ENCODE data around the gene UBE2D3. TPM values are rescaled to one million over a fixed set of nuclear protein-coding genes. Genes with fewer than 3 reads are reported as not detected.

The UBE2D3 gene
- total RNA-seq, 1 donor from 2014 or later, result 227 TPM

- no peak for DNase-seq (ENCODE audit: low spot score)
- no peak overlapping the region for H3K4me3 Mint-ChIP-seq (ENCODE audit: unreplicated experiment)
- H3K27ac Mint-ChIP-seq (ENCODE audit: unreplicated experiment), result no peak overlapping the region
- H3K36me3 Mint-ChIP-seq (ENCODE audit: low read depth), result no peaks in the 10 kb centered on the region
- H3K4me1 Mint-ChIP-seq (ENCODE audit: low read depth), result peaks cover 25% of the 10 kb centered on the region
- no peaks in the 10 kb centered on the region for H3K9me3 Mint-ChIP-seq (ENCODE audit: low read depth)
- H3K27me3 Mint-ChIP-seq (ENCODE audit: low read depth), result no peaks in the 10 kb centered on the region
- TF ChIP-seq, protein P1, sequence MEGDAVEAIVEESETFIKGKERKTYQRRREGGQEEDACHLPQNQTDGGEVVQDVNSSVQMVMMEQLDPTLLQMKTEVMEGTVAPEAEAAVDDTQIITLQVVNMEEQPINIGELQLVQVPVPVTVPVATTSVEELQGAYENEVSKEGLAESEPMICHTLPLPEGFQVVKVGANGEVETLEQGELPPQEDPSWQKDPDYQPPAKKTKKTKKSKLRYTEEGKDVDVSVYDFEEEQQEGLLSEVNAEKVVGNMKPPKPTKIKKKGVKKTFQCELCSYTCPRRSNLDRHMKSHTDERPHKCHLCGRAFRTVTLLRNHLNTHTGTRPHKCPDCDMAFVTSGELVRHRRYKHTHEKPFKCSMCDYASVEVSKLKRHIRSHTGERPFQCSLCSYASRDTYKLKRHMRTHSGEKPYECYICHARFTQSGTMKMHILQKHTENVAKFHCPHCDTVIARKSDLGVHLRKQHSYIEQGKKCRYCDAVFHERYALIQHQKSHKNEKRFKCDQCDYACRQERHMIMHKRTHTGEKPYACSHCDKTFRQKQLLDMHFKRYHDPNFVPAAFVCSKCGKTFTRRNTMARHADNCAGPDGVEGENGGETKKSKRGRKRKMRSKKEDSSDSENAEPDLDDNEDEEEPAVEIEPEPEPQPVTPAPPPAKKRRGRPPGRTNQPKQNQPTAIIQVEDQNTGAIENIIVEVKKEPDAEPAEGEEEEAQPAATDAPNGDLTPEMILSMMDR (IDR thresholded peaks at IDR 0.05), result no peak
Observed at GRCh38 chr4:102826105-102826889, 1.1 kb downstream of the UBE2D3 start.

DNA sequence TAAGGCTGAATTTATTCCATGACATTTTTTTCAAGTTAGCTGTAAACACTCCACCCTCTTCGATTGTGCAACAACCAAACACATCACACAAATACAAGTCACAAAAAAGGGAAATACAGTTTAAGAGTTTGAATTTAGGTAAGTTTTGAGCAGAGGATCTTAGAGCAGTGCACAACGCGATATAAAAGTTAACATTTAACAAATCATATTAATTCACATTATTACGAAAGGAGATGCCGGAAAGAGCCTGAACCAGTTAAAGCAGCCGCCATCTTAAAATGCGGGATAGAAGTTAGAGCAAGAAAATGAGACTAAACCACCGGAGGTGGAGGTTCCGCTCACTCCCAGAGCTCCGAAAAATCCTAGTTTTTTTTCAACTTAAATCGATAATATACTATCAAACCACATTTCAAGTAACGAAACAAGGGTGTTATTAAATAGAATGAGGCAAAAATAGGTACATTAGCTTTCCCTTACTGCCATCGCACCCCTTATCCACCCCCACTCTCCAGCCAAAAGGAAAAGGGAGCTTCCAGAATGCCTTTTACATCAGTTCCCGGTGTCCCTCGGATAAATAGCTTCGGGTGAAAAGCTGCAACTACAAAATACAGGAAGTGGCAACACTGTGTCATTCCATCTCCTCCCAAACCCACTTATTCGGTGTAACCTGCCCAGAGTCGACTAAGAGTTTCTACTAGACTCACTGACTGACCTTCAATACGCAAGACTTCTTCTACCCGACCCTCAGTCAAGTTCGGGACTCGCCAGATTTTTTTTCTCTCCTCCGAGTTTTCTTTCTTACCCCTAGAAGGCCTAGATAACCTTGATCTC, 1.9 kb downstream of the UBE2D3 start:
- TF ChIP-seq, protein P1 (IDR thresholded peaks at IDR 0.05), result no peak
- no peak for DNase-seq (ENCODE audit: low spot score)
- H3K4me3 Mint-ChIP-seq (ENCODE audit: unreplicated experiment), result no peak overlapping the region
- H3K9me3 Mint-ChIP-seq (ENCODE audit: low read depth), result no peaks in the 10 kb centered on the region
- H3K4me1 Mint-ChIP-seq (ENCODE audit: low read depth), result peaks cover 33% of the 10 kb centered on the region
- H3K27ac Mint-ChIP-seq (ENCODE audit: unreplicated experiment), result no peak overlapping the region
- H3K36me3 Mint-ChIP-seq (ENCODE audit: low read depth), result no peaks in the 10 kb centered on the region
- H3K27me3 Mint-ChIP-seq (ENCODE audit: low read depth), result no peaks in the 10 kb centered on the region

- H3K4me1 Mint-ChIP-seq (ENCODE audit: low read depth), result peaks cover 42% of the 10 kb centered on the region
- no peak overlapping the region for H3K4me3 Mint-ChIP-seq (ENCODE audit: unreplicated experiment)
- no peak overlapping the region for H3K27ac Mint-ChIP-seq (ENCODE audit: unreplicated experiment)
- no peaks in the 10 kb centered on the region for H3K27me3 Mint-ChIP-seq (ENCODE audit: low read depth)
- DNase-seq (ENCODE audit: low spot score), result no peak
- H3K9me3 Mint-ChIP-seq (ENCODE audit: low read depth), result no peaks in the 10 kb centered on the region
- TF ChIP-seq, protein P1 (IDR thresholded peaks at IDR 0.05), result no peak
- no peaks in the 10 kb centered on the region for H3K36me3 Mint-ChIP-seq (ENCODE audit: low read depth)
Observed at GRCh38 chr4:102824398-102824797, 3.0 kb downstream of the UBE2D3 start.

GRCh38 chr4:102823897-102824296, 3.5 kb downstream of the UBE2D3 start:
- no peaks in the 10 kb centered on the region for H3K9me3 Mint-ChIP-seq (ENCODE audit: low read depth)
- peak overlapping the region; percentile 63 for H3K27ac Mint-ChIP-seq (ENCODE audit: unreplicated experiment)
- H3K4me1 Mint-ChIP-seq (ENCODE audit: low read depth), result peaks cover 39% of the 10 kb centered on the region
- TF ChIP-seq, protein P1 (IDR thresholded peaks at IDR 0.05), result no peak
- H3K27me3 Mint-ChIP-seq (ENCODE audit: low read depth), result no peaks in the 10 kb centered on the region
- H3K36me3 Mint-ChIP-seq (ENCODE audit: low read depth), result no peaks in the 10 kb centered on the region
- DNase-seq (ENCODE audit: low spot score), result no peak
- H3K4me3 Mint-ChIP-seq (ENCODE audit: unreplicated experiment), result no peak overlapping the region

DNA sequence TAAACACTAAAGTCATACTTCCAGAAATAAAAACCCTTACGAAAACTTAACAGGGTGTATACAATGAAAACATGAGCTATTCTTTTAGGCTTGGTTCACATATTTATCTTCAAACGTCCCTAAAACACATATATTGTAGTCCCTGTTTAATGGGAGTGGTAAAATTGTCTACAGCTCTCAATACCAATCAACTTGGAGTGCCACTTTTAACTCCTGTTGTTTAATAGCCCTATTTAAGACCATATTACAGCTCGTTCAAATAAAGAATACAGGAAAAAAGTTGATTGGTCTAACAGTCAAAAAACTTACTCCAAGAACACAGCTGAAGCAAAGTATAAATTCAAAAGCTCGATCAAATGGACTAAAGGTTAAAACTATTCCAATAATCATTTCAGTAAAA, 3.9 kb downstream of the UBE2D3 start:
- TF ChIP-seq, protein P1 (IDR thresholded peaks at IDR 0.05), result no peak
- peaks cover 40% of the 10 kb centered on the region for H3K4me1 Mint-ChIP-seq (ENCODE audit: low read depth)
- DNase-seq (ENCODE audit: low spot score), result no peak

More for the DNA sequence above, 3.9 kb downstream of the UBE2D3 start:
- Mint-ChIP-seq H3K36me3 (ENCODE audit: low read depth) (no peaks in the 10 kb centered on the region), H3K27ac (ENCODE audit: unreplicated experiment) (peak overlapping the region; percentile 63), H3K27me3 (ENCODE audit: low read depth) (no peaks in the 10 kb centered on the region), H3K4me3 (ENCODE audit: unreplicated experiment) (no peak overlapping the region), H3K9me3 (ENCODE audit: low read depth) (no peaks in the 10 kb centered on the region)

Data from chondrocyte (in vitro differentiated cells).